Type B pancreatic cell (in vitro differentiated cells): ENCODE results near the gene MSL2. TPM values are rescaled to one million over a fixed set of nuclear protein-coding genes. Genes with fewer than 3 reads are reported as not detected.
"Not testable (repeated sequence)": the region's sequence is repeated elsewhere in the genome, so short reads cannot be mapped to it uniquely, and the experiment has no call there.

Source experiments
- DNase-seq: peaks from one replicate; pipeline ENCODE4 v3.0.0; 2021; ENCODE audit warnings: mixed read lengths; ENCODE audit not compliant: unreplicated experiment; ENCODE audit errors: extremely low spot score
- H3K27ac Mint-ChIP-seq: 2 replicates; pipeline ENCODE4 v1.8.0; 2021; ENCODE audit warnings: mild to moderate bottlenecking, mixed read lengths
- H3K27me3 Mint-ChIP-seq: 2 replicates; pipeline ENCODE4 v1.8.0; 2021; ENCODE audit warnings: mixed read lengths
- H3K36me3 Mint-ChIP-seq: 2 replicates; pipeline ENCODE4 v1.8.0; 2021; ENCODE audit warnings: mixed read lengths
- H3K4me1 Mint-ChIP-seq: one replicate; pipeline ENCODE4 v1.8.0; 2021; ENCODE audit warnings: mixed read lengths; ENCODE audit not compliant: unreplicated experiment
- H3K4me3 Mint-ChIP-seq: 2 replicates; pipeline ENCODE4 v1.8.0; 2021; ENCODE audit warnings: mild to moderate bottlenecking, mixed read lengths
- H3K9me3 Mint-ChIP-seq: 2 replicates; pipeline ENCODE4 v1.8.0; 2021; ENCODE audit warnings: mixed read lengths
- total RNA-seq: library from RNA; stranded (reverse); gene quantifications from 2 replicates; pipeline ENCODE4 v1.2.1, GENCODE V29; 2021; ENCODE audit warnings: low replicate concordance
- TF ChIP-seq, protein P1 (sequence below): fragments of 200-600 bp; sonication (generic); conservative IDR thresholded peaks from 2 replicates; pipeline ENCODE4 v1.5.0; 2021; ENCODE audit warnings: antibody characterized with exemption, mild to moderate bottlenecking

MSL2 gene
- total RNA-seq, 1 donor from 2014 or later, result 38.4 TPM

DNA sequence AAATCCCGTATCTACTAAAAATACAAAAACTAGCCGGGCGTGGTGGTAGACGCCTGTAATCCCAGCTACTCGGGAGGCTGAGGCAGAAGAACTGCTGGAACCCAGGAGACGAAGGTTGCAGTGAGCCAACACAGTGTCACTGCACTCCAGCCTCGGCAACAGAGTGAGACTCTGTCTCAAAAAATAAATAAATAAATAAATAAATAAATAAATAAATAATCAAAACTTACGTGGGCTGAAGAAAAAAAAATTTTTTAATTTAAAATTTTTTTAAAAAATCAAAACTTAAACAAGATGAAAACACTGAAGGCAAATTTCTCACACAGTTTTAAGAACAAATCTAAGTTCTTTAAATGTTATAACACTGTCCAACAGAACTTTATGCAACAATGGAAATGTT lies 14.4 kb downstream of the MSL2 start:
- Mint-ChIP-seq H3K4me1 (peaks cover 25% of the 10 kb centered on the region), H3K36me3 (peaks cover 5% of the 10 kb centered on the region), H3K4me3 (no peak overlapping the region), H3K27ac (no peak overlapping the region), H3K9me3 (no peaks in the 10 kb centered on the region), H3K27me3 (no peaks in the 10 kb centered on the region)
- DNase-seq, result no peak
- TF ChIP-seq, protein P1, sequence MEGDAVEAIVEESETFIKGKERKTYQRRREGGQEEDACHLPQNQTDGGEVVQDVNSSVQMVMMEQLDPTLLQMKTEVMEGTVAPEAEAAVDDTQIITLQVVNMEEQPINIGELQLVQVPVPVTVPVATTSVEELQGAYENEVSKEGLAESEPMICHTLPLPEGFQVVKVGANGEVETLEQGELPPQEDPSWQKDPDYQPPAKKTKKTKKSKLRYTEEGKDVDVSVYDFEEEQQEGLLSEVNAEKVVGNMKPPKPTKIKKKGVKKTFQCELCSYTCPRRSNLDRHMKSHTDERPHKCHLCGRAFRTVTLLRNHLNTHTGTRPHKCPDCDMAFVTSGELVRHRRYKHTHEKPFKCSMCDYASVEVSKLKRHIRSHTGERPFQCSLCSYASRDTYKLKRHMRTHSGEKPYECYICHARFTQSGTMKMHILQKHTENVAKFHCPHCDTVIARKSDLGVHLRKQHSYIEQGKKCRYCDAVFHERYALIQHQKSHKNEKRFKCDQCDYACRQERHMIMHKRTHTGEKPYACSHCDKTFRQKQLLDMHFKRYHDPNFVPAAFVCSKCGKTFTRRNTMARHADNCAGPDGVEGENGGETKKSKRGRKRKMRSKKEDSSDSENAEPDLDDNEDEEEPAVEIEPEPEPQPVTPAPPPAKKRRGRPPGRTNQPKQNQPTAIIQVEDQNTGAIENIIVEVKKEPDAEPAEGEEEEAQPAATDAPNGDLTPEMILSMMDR, result no peak

DNA sequence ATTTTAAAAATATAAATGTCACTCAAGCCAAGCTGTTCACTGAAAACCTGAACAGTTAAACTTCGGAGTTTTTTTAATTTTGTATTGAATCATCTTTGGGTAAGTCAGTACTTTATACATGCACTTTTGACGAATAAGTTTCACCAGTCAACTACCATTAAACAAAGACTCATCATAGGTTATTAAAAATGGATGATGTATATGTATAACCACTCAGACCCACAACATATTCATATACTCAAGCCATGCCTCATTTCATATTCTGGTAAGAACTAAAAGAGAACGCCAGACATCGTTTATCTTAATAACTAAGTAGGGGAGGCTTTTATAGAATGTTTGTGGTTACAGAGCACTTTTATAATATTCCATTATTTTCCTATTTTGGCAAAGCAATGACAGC lies 18.3 kb downstream of the MSL2 start:
- no peak for DNase-seq
- Mint-ChIP-seq H3K36me3 (no peaks in the 10 kb centered on the region), H3K27me3 (no peaks in the 10 kb centered on the region), H3K4me1 (peaks cover 19% of the 10 kb centered on the region), H3K27ac (no peak overlapping the region), H3K4me3 (no peak overlapping the region), H3K9me3 (no peaks in the 10 kb centered on the region)
- TF ChIP-seq, protein P1, result no peak

DNA sequence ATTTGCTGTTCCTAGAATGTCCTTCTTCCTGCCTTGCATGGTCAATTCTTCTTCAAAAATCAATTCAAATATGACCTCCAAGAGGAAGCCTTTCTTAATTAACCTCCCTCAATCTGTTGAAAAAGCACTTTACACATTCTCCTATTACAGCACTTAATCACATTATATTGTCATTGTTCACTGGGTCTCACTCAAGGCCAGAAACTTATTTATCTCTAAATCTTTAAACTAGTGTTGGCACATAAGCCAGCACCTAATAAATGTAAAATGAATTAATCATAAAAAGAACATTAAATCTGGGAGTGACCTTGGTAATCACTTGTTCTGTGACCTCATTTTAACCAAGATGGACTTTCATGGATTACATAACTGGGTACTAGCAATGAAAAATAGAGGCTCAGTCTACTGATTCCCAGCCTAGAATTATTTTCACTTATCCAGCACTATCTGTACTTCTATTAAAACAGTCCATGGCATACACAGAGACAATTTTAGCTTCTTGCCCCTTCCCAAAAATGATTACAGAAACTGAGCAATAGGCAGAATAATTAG lies 22.1 kb downstream of the MSL2 start:
- DNase-seq, result no peak
- Mint-ChIP-seq H3K36me3 (no peaks in the 10 kb centered on the region), H3K27me3 (no peaks in the 10 kb centered on the region), H3K4me3 (no peak overlapping the region), H3K4me1 (peaks cover 7% of the 10 kb centered on the region), H3K9me3 (no peaks in the 10 kb centered on the region), H3K27ac (no peak overlapping the region)
- TF ChIP-seq, protein P1, result no peak

DNA sequence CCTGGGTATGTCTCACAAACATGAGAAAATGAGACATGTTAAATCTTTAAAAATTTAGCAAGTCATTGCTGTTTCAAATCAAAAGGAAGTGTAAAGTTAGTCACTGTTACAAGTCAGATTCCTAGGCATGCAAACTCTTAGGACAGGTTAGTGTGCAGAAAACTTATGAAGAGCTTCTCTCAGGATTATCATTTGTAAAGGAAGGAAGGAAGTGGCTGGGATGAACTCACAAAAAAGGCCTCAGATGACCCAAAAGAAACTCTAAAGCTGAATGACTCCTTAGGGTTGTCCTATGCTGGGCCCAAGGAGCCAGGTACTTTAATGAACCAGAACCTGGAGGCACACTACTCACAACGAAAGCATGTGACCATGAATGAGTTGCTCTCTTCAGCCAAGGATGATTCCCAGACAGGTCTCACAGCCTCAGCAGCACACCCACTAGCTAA lies 25.0 kb downstream of the MSL2 start:
- H3K4me1 Mint-ChIP-seq, result peaks cover 28% of the 10 kb centered on the region
- no peaks in the 10 kb centered on the region for H3K9me3 Mint-ChIP-seq
- peak overlapping the region; percentile 30 for H3K27ac Mint-ChIP-seq
- no peaks in the 10 kb centered on the region for H3K27me3 Mint-ChIP-seq
- TF ChIP-seq, protein P1, result no peak
- no peak overlapping the region for H3K4me3 Mint-ChIP-seq
- no peak for DNase-seq
- H3K36me3 Mint-ChIP-seq, result peaks cover 9% of the 10 kb centered on the region

DNA sequence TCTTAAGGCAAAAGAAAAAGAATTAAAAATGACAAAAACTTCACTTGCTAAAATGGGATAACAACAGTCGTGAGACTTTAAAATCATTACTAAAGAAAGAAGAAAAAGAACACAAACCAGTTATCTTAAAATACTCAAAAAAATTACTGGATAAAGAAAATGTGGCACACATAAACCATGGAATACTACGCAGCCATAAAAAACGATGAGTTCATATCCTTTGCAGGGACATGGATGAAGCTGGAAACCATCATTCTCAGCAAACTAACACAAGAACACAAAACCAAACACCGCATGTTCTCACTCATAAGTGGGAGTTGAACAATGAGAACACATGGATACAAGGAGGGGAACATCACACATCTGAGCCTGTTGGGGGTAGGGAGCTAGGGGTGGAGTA lies 27.9 kb downstream of the MSL2 start:
- not testable (repeated sequence) for DNase-seq, H3K27me3 Mint-ChIP-seq, H3K27ac Mint-ChIP-seq, H3K4me3 Mint-ChIP-seq, H3K36me3 Mint-ChIP-seq, H3K9me3 Mint-ChIP-seq
- H3K4me1 Mint-ChIP-seq, result peaks cover 35% of the 10 kb centered on the region

DNA sequence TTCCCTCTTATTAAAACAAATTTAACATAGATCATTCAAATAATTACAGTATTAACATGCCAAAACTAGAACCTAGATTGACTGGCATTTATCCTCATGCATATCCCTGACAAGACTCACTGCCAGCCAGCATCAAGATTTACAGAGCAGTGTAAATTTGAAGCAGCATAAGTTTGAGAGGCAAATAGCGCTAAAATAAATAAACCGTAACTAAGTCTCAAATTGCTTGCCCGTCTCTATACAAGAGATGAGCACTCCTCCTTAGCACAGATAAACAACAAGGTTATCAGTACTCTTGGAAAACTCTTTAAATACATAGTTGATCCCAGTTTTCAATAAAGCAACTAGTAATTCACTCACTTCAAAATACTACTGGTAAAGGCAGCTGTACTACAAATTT lies 29.6 kb downstream of the MSL2 start:
- no peak for DNase-seq
- Mint-ChIP-seq H3K4me1 (peaks cover 35% of the 10 kb centered on the region), H3K27ac (no peak overlapping the region), H3K27me3 (no peaks in the 10 kb centered on the region), H3K4me3 (no peak overlapping the region), H3K9me3 (no peaks in the 10 kb centered on the region), H3K36me3 (peaks cover 10% of the 10 kb centered on the region)
- TF ChIP-seq, protein P1, result no peak

DNA sequence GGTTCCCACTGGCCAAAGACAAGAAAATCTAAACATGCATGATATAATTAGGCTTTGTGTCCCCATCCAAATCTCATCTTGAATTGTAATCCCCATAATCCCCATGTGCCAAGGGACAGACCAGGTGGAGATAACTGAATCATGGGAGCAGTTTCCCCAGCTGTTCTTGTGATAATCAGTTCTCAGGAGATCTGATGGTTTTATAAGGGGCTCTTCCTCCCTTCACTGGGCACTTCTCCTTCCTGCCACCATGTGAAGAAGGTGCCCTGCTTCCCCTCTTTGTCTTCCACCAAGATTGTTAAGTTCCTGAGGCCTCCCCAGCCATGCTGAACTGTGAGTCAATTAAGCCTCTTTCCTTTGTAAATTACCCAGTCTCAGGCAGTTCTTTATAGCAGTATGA lies 32.5 kb downstream of the MSL2 start:
- not testable (repeated sequence) for H3K27me3 Mint-ChIP-seq, H3K27ac Mint-ChIP-seq, DNase-seq, H3K9me3 Mint-ChIP-seq, H3K4me3 Mint-ChIP-seq
- Mint-ChIP-seq H3K36me3 (peaks cover 17% of the 10 kb centered on the region), H3K4me1 (peaks cover 31% of the 10 kb centered on the region)
